Liver (tissue), 9 donors: ENCODE data around the gene MS4A4A. TPM values are rescaled to one million over a fixed set of nuclear protein-coding genes. Genes with fewer than 3 reads are reported as not detected.

ENCODE experiments used
- DNase-seq: peaks from one replicate; pipeline ENCODE4 v3.0.0-alpha.2; 2017; ENCODE audit warnings: low spot score
- H3K27ac ChIP-seq, 2 donors: one replicate each; pipeline ENCODE4 v1.7.0; 2013; ENCODE audit warnings: inconsistent platforms in 2 of 2, low read length in 2 of 2, control low read depth in 1 of 2, low read depth in 1 of 2, mild to moderate bottlenecking in 1 of 2
- H3K27me3 ChIP-seq, 4 donors: one replicate each; pipeline versions ENCODE4 v1.6.1 to v1.7.0; 2013; ENCODE audit warnings: low read length in 3 of 4, inconsistent platforms in 1 of 4, mild to moderate bottlenecking in 1 of 4, moderate library complexity in 1 of 4; ENCODE audit not compliant: control insufficient read depth in 4 of 4, insufficient read depth in 4 of 4
- H3K36me3 ChIP-seq, 4 donors: one replicate each; pipeline versions ENCODE4 v1.6.1 to v1.7.0; 2013; ENCODE audit warnings: low read length in 3 of 4, mild to moderate bottlenecking in 3 of 4, low read depth in 1 of 4, moderate library complexity in 1 of 4; ENCODE audit not compliant: control insufficient read depth in 4 of 4, insufficient read depth in 3 of 4
- H3K4me1 ChIP-seq, 4 donors: one replicate each; pipeline versions ENCODE4 v1.6.1 to v1.7.0; 2013; ENCODE audit warnings: low read length in 3 of 4, mild to moderate bottlenecking in 3 of 4, moderate library complexity in 1 of 4; ENCODE audit not compliant: control insufficient read depth in 4 of 4, insufficient read depth in 4 of 4
- H3K4me3 ChIP-seq, 3 donors: one replicate each; pipeline versions ENCODE4 v1.6.1 to v1.7.0; 2013; ENCODE audit warnings: low read length in 3 of 3, control low read depth in 1 of 3, low read depth in 1 of 3, mild to moderate bottlenecking in 1 of 3
- H3K9ac ChIP-seq, 2 donors: one replicate each; pipeline ENCODE4 v1.7.0; 2013; ENCODE audit warnings: low read length in 2 of 2, mild to moderate bottlenecking in 2 of 2, moderate library complexity in 2 of 2, control low read depth in 1 of 2, low read depth in 1 of 2
- H3K9me3 ChIP-seq, 4 donors: one replicate each; pipeline versions ENCODE4 v1.6.1 to v1.7.0; 2013; ENCODE audit warnings: low read length in 3 of 4; ENCODE audit not compliant: control insufficient read depth in 4 of 4
- ATF3 ChIP-seq: IDR thresholded peaks from 2 replicates; pipeline ENCODE4 v1.6.1; 2016; ENCODE audit warnings: antibody characterized with exemption
- CTCF ChIP-seq: fragments of 150-350 bp; IDR thresholded peaks from 2 replicates; pipeline ENCODE4 v1.5.1; 2017; ENCODE audit warnings: improper control_type of control experiment, low read depth, low read length; ENCODE audit not compliant: missing input control
- EGR1 ChIP-seq, 2 donors: IDR thresholded peaks; 2 replicates each; pipeline ENCODE4 v1.6.1; 2016 to 2018; ENCODE audit warnings: antibody characterized with exemption in 2 of 2, low read depth in 2 of 2
- FOXA1 ChIP-seq: IDR thresholded peaks from 2 replicates; pipeline ENCODE4 v1.6.1; 2016; ENCODE audit warnings: antibody characterized with exemption
- FOXA2 ChIP-seq: IDR thresholded peaks from 2 replicates; pipeline ENCODE4 v1.6.1; 2016; ENCODE audit warnings: antibody characterized with exemption
- GABPA ChIP-seq, 2 donors: IDR thresholded peaks in 1 of 2; conservative IDR thresholded peaks in 1 of 2; 2 replicates each; pipeline ENCODE4 v1.6.1; 2016; ENCODE audit warnings: antibody characterized with exemption in 2 of 2, mild to moderate bottlenecking in 1 of 2, moderate library complexity in 1 of 2
- HNF4G ChIP-seq: IDR thresholded peaks from 2 replicates; pipeline ENCODE4 v1.6.1; 2016; ENCODE audit warnings: antibody characterized with exemption
- JUND ChIP-seq, 2 donors: IDR thresholded peaks; 2 replicates each; pipeline ENCODE4 v1.6.1; 2016; ENCODE audit warnings: antibody characterized with exemption in 2 of 2
- NR2F2 ChIP-seq: IDR thresholded peaks from 2 replicates; pipeline ENCODE4 v1.6.1; 2016; ENCODE audit warnings: antibody characterized with exemption
- RAD21 ChIP-seq, 2 donors: IDR thresholded peaks; 2 replicates each; pipeline ENCODE4 v1.6.1; 2016; ENCODE audit warnings: antibody characterized with exemption in 2 of 2, mild to moderate bottlenecking in 2 of 2
- RXRA ChIP-seq, 2 donors: IDR thresholded peaks; 2 replicates each; pipeline ENCODE4 v1.6.1; 2017 to 2018; ENCODE audit warnings: antibody characterized with exemption in 2 of 2, mild to moderate bottlenecking in 1 of 2
- TAF1 ChIP-seq: conservative IDR thresholded peaks from 2 replicates; pipeline ENCODE4 v1.6.1; 2016; ENCODE audit warnings: antibody characterized with exemption, mild to moderate bottlenecking
- YY1 ChIP-seq: IDR thresholded peaks from 2 replicates; pipeline ENCODE4 v1.6.1; 2016; ENCODE audit warnings: antibody characterized with exemption, mild to moderate bottlenecking
- ZBTB33 ChIP-seq: IDR thresholded peaks from 2 replicates; pipeline ENCODE4 v1.6.1; 2016; ENCODE audit warnings: antibody characterized with exemption
- WGBS: extraction: QIAGEN DNeasy Blood & Tissue Kit; methylation state at CpG from one replicate; pipeline ENCODE4 v1.1.7; 2013; 5-methylcytosine and 5-hydroxymethylcytosine counted together
- polyA plus RNA-seq, 2 donors: library from polyadenylated mRNA; stranded (reverse) in 1 of 2; unstranded in 1 of 2; fragments of 200-250 nt in 1 of 2; fragments of >200 nt in 1 of 2; fragmentation: Nextera tagmentation in 1 of 2; extraction: Ambion mirVana in 1 of 2; gene quantifications; one replicate each; pipeline versions ENCODE4 v1.2.1 to v1.2.3, GENCODE V29; 2013 to 2015
- total RNA-seq, 2 donors: library from RNA; depleted of rRNA; stranded (reverse); fragments of >200 nt; gene quantifications; one replicate each; pipeline ENCODE4 v1.2.3, GENCODE V29; 2014
- TF ChIP-seq, protein P1 (sequence below): IDR thresholded peaks from 2 replicates; pipeline ENCODE4 v1.6.1; 2016; ENCODE audit warnings: antibody characterized with exemption
- donor health status: healthy.
- donor health status: healthy.
- donor health status: healthy.
- donor health status: healthy.
- donor health status: healthy.

MS4A4A gene
- total and polyA plus RNA-seq, 4 donors, result 8.6 to 16.1 (median 10.8) TPM

DNA sequence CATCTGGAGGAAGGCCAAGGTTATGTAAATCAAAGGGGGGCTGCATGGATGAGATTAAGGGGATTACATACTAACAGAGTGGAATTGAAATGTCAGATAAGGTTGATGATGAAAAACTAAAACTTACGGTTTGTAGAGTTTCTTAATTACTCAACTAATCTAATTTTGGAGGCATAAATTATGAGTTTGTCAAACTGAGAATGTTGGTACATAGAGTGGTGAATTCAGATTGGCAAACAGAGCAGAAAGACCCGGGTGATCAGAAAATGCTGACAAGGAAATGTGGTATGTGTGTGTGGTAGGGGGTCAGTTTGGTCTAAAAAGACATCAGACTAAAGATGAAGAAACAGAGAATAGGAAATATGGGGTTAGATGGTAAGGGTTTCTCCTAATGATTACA is 57.6 kb downstream of the MS4A4A start:
- 64% methylated on average over 2 of the region's 2 CpGs for WGBS
- TF ChIP-seq NR2F2 (no peak), ATF3 (no peak)
- TF ChIP-seq, protein P1, sequence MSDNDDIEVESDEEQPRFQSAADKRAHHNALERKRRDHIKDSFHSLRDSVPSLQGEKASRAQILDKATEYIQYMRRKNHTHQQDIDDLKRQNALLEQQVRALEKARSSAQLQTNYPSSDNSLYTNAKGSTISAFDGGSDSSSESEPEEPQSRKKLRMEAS, result no peak

GRCh38 chr11:60339356-60339755 is 58.9 kb downstream of the MS4A4A start:
- H3K4me1 ChIP-seq, result no peaks in the 10 kb centered on the region
- H3K9ac ChIP-seq, result no peak overlapping the region
- TF ChIP-seq TAF1 (no peak), HNF4G (no peak), ZBTB33 (no peak), FOXA2 (no peak), ATF3 (no peak), GABPA (IDR thresholded peaks at IDR 0.05 in 1 of 2, conservative IDR thresholded peaks at IDR 0.05 in 1 of 2) (no peak), JUND (IDR thresholded peaks at IDR 0.05) (no peak), RAD21 (IDR thresholded peaks at IDR 0.05) (no peak), FOXA1 (no peak), RXRA (IDR thresholded peaks at IDR 0.05) (no peak), EGR1 (IDR thresholded peaks at IDR 0.05; ENCODE audit: low read depth in 2 of 2) (no peak)
- H3K27me3 ChIP-seq, result peaks cover 0 to 3% (median 1%) of the 10 kb centered on the region in 4 donors
- whole genome bisulfite sequencing, result 62% methylated on average over 3 of the region's 3 CpGs
- H3K36me3 ChIP-seq, result no peaks in the 10 kb centered on the region
- no peaks in the 10 kb centered on the region for H3K9me3 ChIP-seq
- no peak overlapping the region for H3K4me3 ChIP-seq
- no peak for DNase-seq
- H3K27ac ChIP-seq, result no peak overlapping the region

More for the DNA sequence above, 57.6 kb downstream of the MS4A4A start:
- Histone ChIP-seq H3K27ac (no peak overlapping the region), H3K4me3 (no peak overlapping the region), H3K9ac (no peak overlapping the region), H3K4me1 (no peaks in the 10 kb centered on the region), H3K27me3 (peaks cover 0 to 3% (median 1%) of the 10 kb centered on the region in 4 donors), H3K9me3 (no peaks in the 10 kb centered on the region), H3K36me3 (no peaks in the 10 kb centered on the region)
- DNase-seq, result no peak

GRCh38 chr11:60343094-60343704 is 62.7 kb downstream of the MS4A4A start:
- Histone ChIP-seq H3K9ac (no peak overlapping the region), H3K36me3 (no peaks in the 10 kb centered on the region), H3K4me3 (no peak overlapping the region), H3K4me1 (no peaks in the 10 kb centered on the region), H3K27ac (no peak overlapping the region), H3K27me3 (peaks cover 0 to 3% (median 1%) of the 10 kb centered on the region in 4 donors), H3K9me3 (no peaks in the 10 kb centered on the region)
- 68% methylated on average over 10 of the region's 10 CpGs for WGBS
- no peak for DNase-seq
- TF ChIP-seq RAD21 (IDR thresholded peaks at IDR 0.05), result peak in 1 of 2 donors; percentile 6
- TF ChIP-seq TAF1, result no peak
- TF ChIP-seq FOXA1, result no peak
- no peak for TF ChIP-seq EGR1 (IDR thresholded peaks at IDR 0.05; ENCODE audit: low read depth in 2 of 2)
- TF ChIP-seq CTCF, result peak; percentile 47
- no peak for TF ChIP-seq YY1
- TF ChIP-seq GABPA (IDR thresholded peaks at IDR 0.05 in 1 of 2, conservative IDR thresholded peaks at IDR 0.05 in 1 of 2), result no peak
